AG10803 (cell line): ENCODE data around the gene BMP2K.
"Not testable (repeated sequence)": the region's sequence is repeated elsewhere in the genome, so short reads cannot be mapped to it uniquely, and the experiment has no call there.

Experiments
- DNase-seq: peaks from one replicate; pipeline ENCODE4 v3.0.0; 2010; ENCODE audit warnings: low read depth
- H3K4me3 ChIP-seq: 2 replicates; pipeline ENCODE4 v1.5.1; 2011; ENCODE audit warnings: mild to moderate bottlenecking, low read length, control low read depth
- CTCF ChIP-seq: conservative IDR thresholded peaks from 2 replicates; pipeline ENCODE4 v1.5.1; 2011; ENCODE audit warnings: mild to moderate bottlenecking, low read length, control low read depth, inconsistent platforms

BMP2K gene

GRCh38 chr4:78902298-78902697 lies 126.1 kb downstream of the BMP2K start:
- H3K4me3 ChIP-seq: no peak overlapping the region
- DNase-seq: no peak
- no peak for TF ChIP-seq CTCF

DNA sequence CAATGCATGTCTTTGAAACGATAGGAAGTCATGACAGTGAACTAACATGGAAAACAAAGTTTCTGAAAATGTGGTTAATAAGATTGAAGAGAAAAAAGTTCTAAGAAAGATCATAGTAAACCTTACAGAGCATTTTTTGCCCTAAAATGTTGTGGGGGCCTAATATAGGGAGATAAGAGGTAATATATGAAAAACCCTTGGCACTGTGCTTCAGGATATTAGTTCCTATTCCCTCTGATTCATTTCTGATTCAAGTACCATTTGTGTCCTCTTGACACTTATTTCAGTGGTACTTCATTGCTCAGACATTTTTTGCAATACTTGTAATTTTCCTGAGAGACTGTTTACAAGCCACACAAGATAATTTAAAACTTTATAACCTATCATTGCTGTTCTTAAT lies 128.0 kb downstream of the BMP2K start:
- H3K4me3 ChIP-seq: no peak overlapping the region
- no peak for TF ChIP-seq CTCF
- no peak for DNase-seq

DNA sequence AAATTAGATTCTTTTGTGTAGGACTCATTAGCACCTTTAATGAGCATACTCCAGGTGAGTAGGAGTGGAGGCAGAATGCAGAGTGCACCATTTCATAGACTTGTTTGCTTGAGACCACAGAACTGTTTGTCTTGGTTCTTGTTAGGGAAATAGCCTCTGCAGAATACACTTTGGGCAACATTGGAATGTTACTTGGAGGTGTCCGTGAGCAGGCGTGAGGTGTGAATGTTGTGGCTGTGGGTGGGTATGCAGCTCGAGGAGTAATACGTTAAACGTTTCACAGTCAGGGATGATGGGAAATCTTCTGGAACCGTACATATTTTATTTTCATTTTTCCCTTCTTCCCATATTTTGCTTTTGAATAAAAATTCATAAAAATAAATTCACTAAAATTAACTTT lies 131.5 kb downstream of the BMP2K start:
- DNase-seq: no peak
- no peak for TF ChIP-seq CTCF
- H3K4me3 ChIP-seq: no peak overlapping the region

GRCh38 chr4:78908974-78909373 lies 132.8 kb downstream of the BMP2K start:
- not testable (repeated sequence) for H3K4me3 ChIP-seq, DNase-seq

GRCh38 chr4:78910612-78911011 lies 134.5 kb downstream of the BMP2K start:
- no peak for DNase-seq
- no peak for TF ChIP-seq CTCF
- no peak overlapping the region for H3K4me3 ChIP-seq

GRCh38 chr4:78922207-78922606 lies 146.1 kb downstream of the BMP2K start:
- DNase-seq: peak; percentile 60
- no peak for TF ChIP-seq CTCF
- H3K4me3 ChIP-seq: no peak overlapping the region

DNA sequence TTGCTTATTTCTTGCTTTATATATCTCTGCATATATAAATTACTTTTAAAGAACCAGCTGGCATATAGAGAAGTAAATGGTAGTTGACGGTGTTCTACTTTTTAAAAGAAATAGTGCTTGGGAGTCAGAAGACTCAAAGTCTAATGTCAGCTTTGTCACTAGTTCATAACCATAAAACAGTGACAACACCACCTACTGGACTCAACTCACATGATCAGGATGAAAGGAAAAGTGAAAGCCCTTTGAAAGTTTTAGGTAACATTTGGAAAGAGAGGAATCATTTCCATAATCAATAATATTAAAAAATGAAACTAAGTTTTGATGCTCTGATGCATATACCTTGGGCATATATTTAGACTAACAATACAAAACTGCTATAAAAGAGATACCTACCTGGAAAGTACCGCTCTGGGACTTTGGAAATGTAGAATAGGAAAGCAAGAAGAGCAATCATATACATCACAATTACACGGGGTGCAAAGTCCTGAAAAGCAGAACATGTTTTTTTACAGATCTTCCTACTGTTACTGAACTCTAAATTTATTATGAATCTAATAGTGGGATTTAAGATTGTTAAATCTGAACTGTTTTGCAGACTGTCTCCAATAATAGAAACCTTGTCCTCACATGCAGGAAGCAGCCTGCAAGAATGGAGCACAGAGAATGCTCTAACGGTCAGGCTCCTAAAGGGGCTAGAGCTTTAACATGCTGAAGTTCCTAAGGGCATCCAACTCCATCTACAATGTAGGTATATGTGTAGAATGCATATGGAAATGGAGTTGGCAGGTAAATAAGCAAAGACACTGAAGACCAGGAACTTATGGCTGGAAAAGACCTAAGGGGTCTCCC lies 147.5 kb downstream of the BMP2K start:
- H3K4me3 ChIP-seq: no peak overlapping the region
- peak; percentile 11; the same call in 1 of the 2 replicates for TF ChIP-seq CTCF
- no peak for DNase-seq
